Glomerular endothelial cell (primary cell): ENCODE results near the gene FN1. TPM values are rescaled to one million over a fixed set of nuclear protein-coding genes. Genes with fewer than 3 reads are reported as not detected.

Experiments
- DNase-seq: peaks from one replicate; pipeline ENCODE4 v3.0.0-alpha.2; 2011; ENCODE audit warnings: low read depth, low spot score; ENCODE audit errors: extremely low read depth
- total RNA-seq: library from RNA; depleted of rRNA; stranded (reverse); fragments of >200 nt; gene quantifications from 2 replicates; pipeline ENCODE4 v1.2.3, GENCODE V29; 2015

The FN1 gene
- total RNA-seq, 1 donor from 2014 or later = 8,511 TPM

GRCh38 chr2:215390550-215390913, 45.3 kb downstream of the FN1 start:
- no peak for DNase-seq

- no peak for DNase-seq
These were observed 47.7 kb downstream of the FN1 start for GRCh38 chr2:215388002-215388728.

GRCh38 chr2:215386566-215386965, 49.3 kb downstream of the FN1 start:
- DNase-seq = no peak

- DNase-seq = no peak
These were observed 51.2 kb downstream of the FN1 start for GRCh38 chr2:215384710-215385109.

- DNase-seq = no peak
These were observed 52.1 kb downstream of the FN1 start for GRCh38 chr2:215383652-215384279.

GRCh38 chr2:215382480-215382879, 53.4 kb downstream of the FN1 start:
- DNase-seq = no peak

GRCh38 chr2:215382011-215382410, 53.9 kb downstream of the FN1 start:
- DNase-seq = no peak

- no peak for DNase-seq
These were observed 55.2 kb downstream of the FN1 start for GRCh38 chr2:215380699-215381098.

GRCh38 chr2:215379948-215380347, 55.9 kb downstream of the FN1 start:
- DNase-seq = no peak

- no peak for DNase-seq
These were observed 56.8 kb downstream of the FN1 start for GRCh38 chr2:215379039-215379438.

- no peak for DNase-seq
These were observed 57.8 kb downstream of the FN1 start for GRCh38 chr2:215378045-215378444.

GRCh38 chr2:215377283-215377682, 58.6 kb downstream of the FN1 start:
- no peak for DNase-seq

GRCh38 chr2:215376103-215376780, 59.6 kb downstream of the FN1 start:
- DNase-seq = no peak

- DNase-seq = no peak
These were observed 60.4 kb downstream of the FN1 start for GRCh38 chr2:215375467-215375830.

GRCh38 chr2:215374642-215375466, 61.0 kb downstream of the FN1 start:
- no peak for DNase-seq

- no peak for DNase-seq
These were observed 61.9 kb downstream of the FN1 start for GRCh38 chr2:215374002-215374401.

- no peak for DNase-seq
These were observed 62.8 kb downstream of the FN1 start for GRCh38 chr2:215372968-215373649.

GRCh38 chr2:215371915-215372897, 63.7 kb downstream of the FN1 start:
- no peak for DNase-seq
